Panc1 (cell line): Measurements from ENCODE around the gene ZBTB47.

Source experiments
- POLR2AphosphoS5 ChIP-seq: IDR thresholded peaks from 2 replicates; pipeline ENCODE4 v1.6.1; 2012; ENCODE audit warnings: mild to moderate bottlenecking, low read depth, low read length, moderate library complexity
- SIN3A ChIP-seq: IDR thresholded peaks from 2 replicates; pipeline ENCODE4 v1.6.1; 2012; ENCODE audit warnings: low read depth, mild to moderate bottlenecking, low read length, moderate library complexity, borderline replicate concordance; ENCODE audit not compliant: insufficient read depth
- TCF7L2 ChIP-seq: IDR thresholded peaks from 2 replicates; pipeline ENCODE4 v1.6.1; 2011; ENCODE audit warnings: mild to moderate bottlenecking, low read depth, low read length, inconsistent platforms
- TF ChIP-seq, protein P1 (sequence below): fragments of 450-650 bp; IDR thresholded peaks from 2 replicates; pipeline ENCODE4 v1.5.1; 2017; ENCODE audit warnings: mild to moderate bottlenecking
- TF ChIP-seq, protein P2 (sequence below), 2 experiments: IDR thresholded peaks; 2 replicates each; pipeline ENCODE4 v1.6.1; 2011 to 2012; ENCODE audit warnings: low read depth in 2 of 2, control low read depth in 1 of 2, low read length in 1 of 2, mild to moderate bottlenecking in 1 of 2, moderate library complexity in 1 of 2; ENCODE audit not compliant: insufficient read depth in 1 of 2

DNA sequence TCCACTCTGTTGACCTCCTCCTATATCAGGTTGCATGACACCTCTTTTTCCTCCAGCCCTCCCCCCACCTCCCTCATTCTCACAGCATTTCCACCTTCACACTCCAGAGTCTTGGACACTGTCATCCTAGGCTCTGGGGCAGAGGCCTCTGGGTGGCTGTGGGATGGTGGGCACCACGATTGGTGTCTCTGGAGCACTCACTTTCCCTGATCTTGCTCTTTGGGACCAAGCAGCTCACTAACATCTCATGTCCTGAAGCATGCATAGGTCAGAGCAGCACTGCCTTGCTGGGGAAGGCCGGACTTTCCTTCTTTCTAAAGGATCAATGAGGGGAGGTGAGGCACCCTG, 14.9 kb downstream of the ZBTB47 start:
- TF ChIP-seq, protein P1, sequence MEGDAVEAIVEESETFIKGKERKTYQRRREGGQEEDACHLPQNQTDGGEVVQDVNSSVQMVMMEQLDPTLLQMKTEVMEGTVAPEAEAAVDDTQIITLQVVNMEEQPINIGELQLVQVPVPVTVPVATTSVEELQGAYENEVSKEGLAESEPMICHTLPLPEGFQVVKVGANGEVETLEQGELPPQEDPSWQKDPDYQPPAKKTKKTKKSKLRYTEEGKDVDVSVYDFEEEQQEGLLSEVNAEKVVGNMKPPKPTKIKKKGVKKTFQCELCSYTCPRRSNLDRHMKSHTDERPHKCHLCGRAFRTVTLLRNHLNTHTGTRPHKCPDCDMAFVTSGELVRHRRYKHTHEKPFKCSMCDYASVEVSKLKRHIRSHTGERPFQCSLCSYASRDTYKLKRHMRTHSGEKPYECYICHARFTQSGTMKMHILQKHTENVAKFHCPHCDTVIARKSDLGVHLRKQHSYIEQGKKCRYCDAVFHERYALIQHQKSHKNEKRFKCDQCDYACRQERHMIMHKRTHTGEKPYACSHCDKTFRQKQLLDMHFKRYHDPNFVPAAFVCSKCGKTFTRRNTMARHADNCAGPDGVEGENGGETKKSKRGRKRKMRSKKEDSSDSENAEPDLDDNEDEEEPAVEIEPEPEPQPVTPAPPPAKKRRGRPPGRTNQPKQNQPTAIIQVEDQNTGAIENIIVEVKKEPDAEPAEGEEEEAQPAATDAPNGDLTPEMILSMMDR, result no peak
- TF ChIP-seq, protein P2, sequence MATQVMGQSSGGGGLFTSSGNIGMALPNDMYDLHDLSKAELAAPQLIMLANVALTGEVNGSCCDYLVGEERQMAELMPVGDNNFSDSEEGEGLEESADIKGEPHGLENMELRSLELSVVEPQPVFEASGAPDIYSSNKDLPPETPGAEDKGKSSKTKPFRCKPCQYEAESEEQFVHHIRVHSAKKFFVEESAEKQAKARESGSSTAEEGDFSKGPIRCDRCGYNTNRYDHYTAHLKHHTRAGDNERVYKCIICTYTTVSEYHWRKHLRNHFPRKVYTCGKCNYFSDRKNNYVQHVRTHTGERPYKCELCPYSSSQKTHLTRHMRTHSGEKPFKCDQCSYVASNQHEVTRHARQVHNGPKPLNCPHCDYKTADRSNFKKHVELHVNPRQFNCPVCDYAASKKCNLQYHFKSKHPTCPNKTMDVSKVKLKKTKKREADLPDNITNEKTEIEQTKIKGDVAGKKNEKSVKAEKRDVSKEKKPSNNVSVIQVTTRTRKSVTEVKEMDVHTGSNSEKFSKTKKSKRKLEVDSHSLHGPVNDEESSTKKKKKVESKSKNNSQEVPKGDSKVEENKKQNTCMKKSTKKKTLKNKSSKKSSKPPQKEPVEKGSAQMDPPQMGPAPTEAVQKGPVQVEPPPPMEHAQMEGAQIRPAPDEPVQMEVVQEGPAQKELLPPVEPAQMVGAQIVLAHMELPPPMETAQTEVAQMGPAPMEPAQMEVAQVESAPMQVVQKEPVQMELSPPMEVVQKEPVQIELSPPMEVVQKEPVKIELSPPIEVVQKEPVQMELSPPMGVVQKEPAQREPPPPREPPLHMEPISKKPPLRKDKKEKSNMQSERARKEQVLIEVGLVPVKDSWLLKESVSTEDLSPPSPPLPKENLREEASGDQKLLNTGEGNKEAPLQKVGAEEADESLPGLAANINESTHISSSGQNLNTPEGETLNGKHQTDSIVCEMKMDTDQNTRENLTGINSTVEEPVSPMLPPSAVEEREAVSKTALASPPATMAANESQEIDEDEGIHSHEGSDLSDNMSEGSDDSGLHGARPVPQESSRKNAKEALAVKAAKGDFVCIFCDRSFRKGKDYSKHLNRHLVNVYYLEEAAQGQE (IDR thresholded peaks at IDR 0.05; ENCODE audit: insufficient read depth in 1 of 2, low read depth in 2 of 2, low read length in 1 of 2), result no peak
- no peak for TF ChIP-seq POLR2AphosphoS5
- no peak for TF ChIP-seq SIN3A
- no peak for TF ChIP-seq TCF7L2
